Type B pancreatic cell (in vitro differentiated cells): ENCODE measurements around the gene PLB1. TPM values are rescaled to one million over a fixed set of nuclear protein-coding genes. Genes with fewer than 3 reads are reported as not detected.

Experiments
- DNase-seq: peaks from one replicate; pipeline ENCODE4 v3.0.0; 2021; ENCODE audit warnings: mixed read lengths; ENCODE audit not compliant: unreplicated experiment; ENCODE audit errors: extremely low spot score
- H3K27ac Mint-ChIP-seq: 2 replicates; pipeline ENCODE4 v1.8.0; 2021; ENCODE audit warnings: mild to moderate bottlenecking, mixed read lengths
- H3K27me3 Mint-ChIP-seq: 2 replicates; pipeline ENCODE4 v1.8.0; 2021; ENCODE audit warnings: mixed read lengths
- H3K36me3 Mint-ChIP-seq: 2 replicates; pipeline ENCODE4 v1.8.0; 2021; ENCODE audit warnings: mixed read lengths
- H3K4me1 Mint-ChIP-seq: one replicate; pipeline ENCODE4 v1.8.0; 2021; ENCODE audit warnings: mixed read lengths; ENCODE audit not compliant: unreplicated experiment
- H3K4me3 Mint-ChIP-seq: 2 replicates; pipeline ENCODE4 v1.8.0; 2021; ENCODE audit warnings: mild to moderate bottlenecking, mixed read lengths
- H3K9me3 Mint-ChIP-seq: 2 replicates; pipeline ENCODE4 v1.8.0; 2021; ENCODE audit warnings: mixed read lengths
- total RNA-seq: library from RNA; stranded (reverse); gene quantifications from 2 replicates; pipeline ENCODE4 v1.2.1, GENCODE V29; 2021; ENCODE audit warnings: low replicate concordance
- TF ChIP-seq, protein P1 (sequence below): fragments of 200-600 bp; sonication (generic); conservative IDR thresholded peaks from 2 replicates; pipeline ENCODE4 v1.5.0; 2021; ENCODE audit warnings: antibody characterized with exemption, mild to moderate bottlenecking

Gene PLB1
- total RNA-seq, 1 donor from 2014 or later, result 1.9 TPM

DNA sequence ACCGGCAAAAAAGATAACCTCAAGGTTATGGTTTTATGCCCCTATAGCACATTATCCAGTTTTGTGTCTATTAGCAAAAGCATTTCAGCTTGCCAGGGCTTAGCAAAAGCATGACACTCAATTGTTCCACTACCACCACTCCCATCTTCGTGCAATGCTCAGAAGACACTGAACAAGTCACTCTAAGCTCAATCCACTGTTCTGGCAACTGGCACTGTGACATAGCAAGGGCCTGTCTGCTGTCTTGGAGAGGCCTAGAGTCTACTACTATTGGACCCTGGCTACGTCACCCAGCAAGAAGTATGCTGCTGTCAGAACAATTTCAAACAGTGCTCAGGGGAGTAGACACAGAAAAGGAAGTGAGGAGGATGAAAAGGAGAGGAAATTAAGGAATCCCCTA lies 152.3 kb downstream of the PLB1 start:
- H3K27ac Mint-ChIP-seq, result peak overlapping the region; percentile 48
- DNase-seq, result no peak
- H3K9me3 Mint-ChIP-seq, result no peaks in the 10 kb centered on the region
- no peaks in the 10 kb centered on the region for H3K36me3 Mint-ChIP-seq
- H3K4me1 Mint-ChIP-seq, result peaks cover 46% of the 10 kb centered on the region
- H3K27me3 Mint-ChIP-seq, result no peaks in the 10 kb centered on the region
- no peak overlapping the region for H3K4me3 Mint-ChIP-seq
- TF ChIP-seq, protein P1, sequence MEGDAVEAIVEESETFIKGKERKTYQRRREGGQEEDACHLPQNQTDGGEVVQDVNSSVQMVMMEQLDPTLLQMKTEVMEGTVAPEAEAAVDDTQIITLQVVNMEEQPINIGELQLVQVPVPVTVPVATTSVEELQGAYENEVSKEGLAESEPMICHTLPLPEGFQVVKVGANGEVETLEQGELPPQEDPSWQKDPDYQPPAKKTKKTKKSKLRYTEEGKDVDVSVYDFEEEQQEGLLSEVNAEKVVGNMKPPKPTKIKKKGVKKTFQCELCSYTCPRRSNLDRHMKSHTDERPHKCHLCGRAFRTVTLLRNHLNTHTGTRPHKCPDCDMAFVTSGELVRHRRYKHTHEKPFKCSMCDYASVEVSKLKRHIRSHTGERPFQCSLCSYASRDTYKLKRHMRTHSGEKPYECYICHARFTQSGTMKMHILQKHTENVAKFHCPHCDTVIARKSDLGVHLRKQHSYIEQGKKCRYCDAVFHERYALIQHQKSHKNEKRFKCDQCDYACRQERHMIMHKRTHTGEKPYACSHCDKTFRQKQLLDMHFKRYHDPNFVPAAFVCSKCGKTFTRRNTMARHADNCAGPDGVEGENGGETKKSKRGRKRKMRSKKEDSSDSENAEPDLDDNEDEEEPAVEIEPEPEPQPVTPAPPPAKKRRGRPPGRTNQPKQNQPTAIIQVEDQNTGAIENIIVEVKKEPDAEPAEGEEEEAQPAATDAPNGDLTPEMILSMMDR, result no peak

DNA sequence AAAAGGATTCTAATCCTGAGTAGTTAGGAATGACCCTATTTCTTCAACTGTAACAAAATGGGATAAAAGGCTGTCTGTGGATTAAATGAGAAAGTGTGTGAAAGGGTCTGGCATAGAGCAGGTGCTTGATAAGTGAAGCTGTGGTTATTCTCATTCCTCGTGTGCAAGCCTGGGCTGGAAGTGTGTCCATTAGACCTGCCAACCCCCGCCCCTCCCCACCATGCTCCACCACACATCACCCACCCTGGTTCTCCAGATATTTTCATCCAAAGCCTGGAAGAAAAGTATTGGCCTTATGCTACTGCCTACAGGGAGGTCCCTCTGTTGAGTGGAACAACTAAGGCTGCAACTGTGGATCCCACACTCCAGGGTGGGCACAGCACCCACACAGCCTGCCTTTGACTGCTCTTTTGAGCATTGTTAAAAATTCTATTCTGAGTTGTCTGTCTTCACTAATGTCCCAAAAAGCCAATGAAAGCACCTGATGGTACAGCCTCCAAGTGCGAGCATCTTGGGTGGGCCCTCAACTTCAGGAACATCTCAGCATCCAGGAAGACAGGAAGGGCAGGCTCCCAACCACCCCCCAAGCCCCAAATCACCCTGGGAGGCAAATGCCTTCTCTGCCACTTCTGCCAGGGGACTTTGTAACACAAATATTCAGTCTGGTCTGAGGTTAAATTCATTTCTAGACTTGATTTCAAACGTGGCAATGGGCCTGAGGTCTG lies 153.0 kb downstream of the PLB1 start:
- Mint-ChIP-seq H3K9me3 (no peaks in the 10 kb centered on the region), H3K4me3 (no peak overlapping the region), H3K27ac (no peak overlapping the region), H3K27me3 (no peaks in the 10 kb centered on the region), H3K4me1 (peaks cover 40% of the 10 kb centered on the region), H3K36me3 (no peaks in the 10 kb centered on the region)
- TF ChIP-seq, protein P1, result no peak
- DNase-seq, result no peak

DNA sequence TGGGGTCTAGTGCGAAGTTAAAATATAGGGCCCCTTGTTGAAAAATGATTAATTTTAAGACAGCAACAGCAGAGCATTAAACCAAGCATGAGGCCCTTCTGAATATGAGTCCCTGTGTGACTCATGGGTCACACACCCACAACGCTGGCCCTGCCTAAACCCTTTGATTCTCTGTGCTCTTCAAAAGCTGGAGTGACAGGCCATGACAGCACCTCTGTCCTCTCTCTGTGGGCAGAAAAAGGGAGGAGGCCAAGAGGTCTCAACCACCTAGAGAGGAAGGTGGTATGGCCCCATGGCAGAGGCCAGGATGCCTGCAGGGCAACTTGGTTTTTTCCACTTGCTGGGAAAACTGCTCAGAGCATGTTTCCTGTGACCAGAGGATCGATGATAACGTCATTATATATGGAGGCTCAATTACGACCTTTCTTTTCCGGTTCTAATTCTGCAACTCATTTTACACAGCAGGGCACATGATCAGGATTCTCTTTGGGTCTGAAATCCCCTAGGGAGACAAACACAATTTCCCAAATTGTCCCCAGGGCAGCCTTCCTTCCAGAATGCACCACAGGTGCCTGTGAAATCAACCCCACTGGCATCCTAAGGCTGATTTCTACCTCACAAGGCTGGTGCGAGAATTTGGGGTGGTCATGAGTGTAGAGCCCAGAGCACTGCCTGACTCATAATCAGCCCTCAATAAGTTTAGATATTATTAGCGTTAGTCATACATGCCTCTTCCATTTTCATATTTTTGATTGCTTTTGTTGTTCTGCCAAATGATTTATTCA lies 153.8 kb downstream of the PLB1 start:
- no peak overlapping the region for H3K4me3 Mint-ChIP-seq
- TF ChIP-seq, protein P1, result no peak
- no peaks in the 10 kb centered on the region for H3K36me3 Mint-ChIP-seq

DNA sequence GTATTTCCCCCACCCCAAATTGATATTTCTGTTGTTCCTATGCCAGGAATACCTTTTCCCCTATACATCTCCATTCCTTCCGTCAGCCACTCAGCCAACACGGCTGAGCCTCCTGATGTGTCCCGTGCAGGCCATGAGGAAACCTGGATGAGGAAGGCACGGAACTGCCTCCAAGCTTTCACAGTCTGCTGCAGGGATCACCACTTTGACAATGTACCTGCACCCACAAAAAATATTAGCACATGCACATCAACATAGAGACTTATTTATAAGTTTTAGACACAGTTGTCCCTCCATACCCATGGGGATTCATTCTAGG lies 154.4 kb downstream of the PLB1 start:
- no peaks in the 10 kb centered on the region for H3K36me3 Mint-ChIP-seq
- TF ChIP-seq, protein P1, result no peak
- no peaks in the 10 kb centered on the region for H3K27me3 Mint-ChIP-seq
- H3K27ac Mint-ChIP-seq, result no peak overlapping the region
- peaks cover 45% of the 10 kb centered on the region for H3K4me1 Mint-ChIP-seq
- no peak for DNase-seq
- no peak overlapping the region for H3K4me3 Mint-ChIP-seq
- H3K9me3 Mint-ChIP-seq, result no peaks in the 10 kb centered on the region

More for the DNA sequence above, 153.8 kb downstream of the PLB1 start:
- no peak for DNase-seq
- Mint-ChIP-seq H3K27me3 (no peaks in the 10 kb centered on the region), H3K9me3 (no peaks in the 10 kb centered on the region), H3K27ac (peak overlapping the region; percentile 61), H3K4me1 (peaks cover 39% of the 10 kb centered on the region)

DNA sequence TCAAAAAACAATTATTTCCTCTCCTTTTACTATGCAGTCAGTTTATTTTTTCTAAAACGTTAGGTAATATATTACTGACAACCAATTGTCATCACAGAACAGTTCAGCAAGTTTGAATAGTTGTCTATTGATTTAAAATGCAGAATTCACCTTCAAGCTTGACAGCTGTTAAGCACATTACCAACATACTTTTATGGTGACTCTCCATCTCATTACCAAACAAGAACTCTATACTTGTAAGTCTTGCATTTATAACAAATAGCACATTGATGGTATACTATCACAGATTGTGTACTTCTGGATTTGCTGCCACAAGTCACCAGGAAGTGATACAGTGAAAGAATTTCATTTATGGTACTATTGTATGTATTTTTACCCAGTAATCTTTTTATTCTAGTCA lies 156.4 kb downstream of the PLB1 start:
- no peaks in the 10 kb centered on the region for H3K27me3 Mint-ChIP-seq
- H3K4me1 Mint-ChIP-seq, result peaks cover 54% of the 10 kb centered on the region
- H3K9me3 Mint-ChIP-seq, result no peaks in the 10 kb centered on the region
- no peak overlapping the region for H3K4me3 Mint-ChIP-seq
- DNase-seq, result no peak
- TF ChIP-seq, protein P1, result no peak
- H3K27ac Mint-ChIP-seq, result peak overlapping the region; percentile 72
- no peaks in the 10 kb centered on the region for H3K36me3 Mint-ChIP-seq
